AG04450 (cell line): ENCODE measurements around the gene KCNH2. TPM values are rescaled to one million over a fixed set of nuclear protein-coding genes. Genes with fewer than 3 reads are reported as not detected.

ENCODE experiments used
- CTCF ChIA-PET: fragments of 300-600, 350-600 bp; formaldehyde crosslinking; extraction: SDS; loops from one replicate; lab custom pipeline; 2022; ENCODE audit warnings: antibody characterized with exemption, inconsistent platforms; lab: Charles Lee
- POLR2A ChIA-PET: fragments of 350-600 bp; formaldehyde crosslinking; extraction: SDS; loops from one replicate; lab custom pipeline; 2021; ENCODE audit warnings: antibody characterized with exemption, inconsistent platforms; lab: Yijun Ruan, JAX
- DNase-seq: peaks from one replicate; pipeline ENCODE4 v3.0.0-alpha.2; 2011; ENCODE audit warnings: low read depth, low spot score
- H3K27ac ChIP-seq: one replicate; pipeline ENCODE4 v1.5.1; 2012; ENCODE audit warnings: low read depth, low read length, control low read depth
- H3K27me3 ChIP-seq: one replicate; pipeline ENCODE4 v1.6.0; 2012; ENCODE audit warnings: low read length; ENCODE audit not compliant: control insufficient read depth, insufficient read depth
- H3K4me3 ChIP-seq: 2 replicates; pipeline ENCODE4 v1.5.1; 2011; ENCODE audit warnings: mild to moderate bottlenecking, low read depth, low read length, control low read depth
- H3K9me3 ChIP-seq: 2 replicates; pipeline ENCODE4 v1.5.1; 2012; ENCODE audit warnings: low read length; ENCODE audit not compliant: control insufficient read depth, insufficient read depth
- polyA plus RNA-seq: library from polyadenylated mRNA; depleted of rRNA; stranded (reverse); fragments of >200 nt; gene quantifications from 2 replicates; pipeline ENCODE4 v1.2.3, GENCODE V29; 2011
- TF ChIP-seq, protein P1 (sequence below): IDR thresholded peaks from 2 replicates; pipeline ENCODE4 v1.5.1; 2011; ENCODE audit warnings: low read depth, low read length, control low read depth, inconsistent platforms

Gene KCNH2
- polyA plus RNA-seq, 1 experiment = 1.3 TPM

DNA sequence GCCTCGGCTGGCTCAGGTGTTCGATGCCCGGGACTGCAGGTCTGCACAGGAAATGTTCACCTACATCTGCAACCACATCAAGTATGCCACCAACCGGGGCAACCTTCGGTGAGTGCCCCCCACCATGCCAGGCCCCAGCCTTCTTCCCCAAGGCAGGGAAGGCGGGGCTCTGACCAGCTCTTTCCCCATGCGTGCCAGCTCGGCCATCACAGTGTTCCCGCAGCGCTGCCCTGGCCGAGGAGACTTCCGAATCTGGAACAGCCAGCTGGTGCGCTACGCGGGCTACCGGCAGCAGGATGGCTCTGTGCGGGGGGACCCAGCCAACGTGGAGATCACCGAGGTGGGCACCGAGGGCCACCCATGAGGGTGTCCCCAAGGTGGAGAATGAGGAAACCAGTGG lies 20.2 kb upstream of the KCNH2 start:
- no peaks in the 10 kb centered on the region; the same call in 1 of the 2 replicates for H3K9me3 ChIP-seq
- TF ChIP-seq, protein P1, sequence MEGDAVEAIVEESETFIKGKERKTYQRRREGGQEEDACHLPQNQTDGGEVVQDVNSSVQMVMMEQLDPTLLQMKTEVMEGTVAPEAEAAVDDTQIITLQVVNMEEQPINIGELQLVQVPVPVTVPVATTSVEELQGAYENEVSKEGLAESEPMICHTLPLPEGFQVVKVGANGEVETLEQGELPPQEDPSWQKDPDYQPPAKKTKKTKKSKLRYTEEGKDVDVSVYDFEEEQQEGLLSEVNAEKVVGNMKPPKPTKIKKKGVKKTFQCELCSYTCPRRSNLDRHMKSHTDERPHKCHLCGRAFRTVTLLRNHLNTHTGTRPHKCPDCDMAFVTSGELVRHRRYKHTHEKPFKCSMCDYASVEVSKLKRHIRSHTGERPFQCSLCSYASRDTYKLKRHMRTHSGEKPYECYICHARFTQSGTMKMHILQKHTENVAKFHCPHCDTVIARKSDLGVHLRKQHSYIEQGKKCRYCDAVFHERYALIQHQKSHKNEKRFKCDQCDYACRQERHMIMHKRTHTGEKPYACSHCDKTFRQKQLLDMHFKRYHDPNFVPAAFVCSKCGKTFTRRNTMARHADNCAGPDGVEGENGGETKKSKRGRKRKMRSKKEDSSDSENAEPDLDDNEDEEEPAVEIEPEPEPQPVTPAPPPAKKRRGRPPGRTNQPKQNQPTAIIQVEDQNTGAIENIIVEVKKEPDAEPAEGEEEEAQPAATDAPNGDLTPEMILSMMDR = no peak
- H3K27ac ChIP-seq = no peak overlapping the region
- DNase-seq = no peak
- no peak overlapping the region for H3K4me3 ChIP-seq
- CTCF ChIA-PET = no interaction called here
- POLR2A ChIA-PET = no interaction called here
- H3K27me3 ChIP-seq = peaks cover 9% of the 10 kb centered on the region

DNA sequence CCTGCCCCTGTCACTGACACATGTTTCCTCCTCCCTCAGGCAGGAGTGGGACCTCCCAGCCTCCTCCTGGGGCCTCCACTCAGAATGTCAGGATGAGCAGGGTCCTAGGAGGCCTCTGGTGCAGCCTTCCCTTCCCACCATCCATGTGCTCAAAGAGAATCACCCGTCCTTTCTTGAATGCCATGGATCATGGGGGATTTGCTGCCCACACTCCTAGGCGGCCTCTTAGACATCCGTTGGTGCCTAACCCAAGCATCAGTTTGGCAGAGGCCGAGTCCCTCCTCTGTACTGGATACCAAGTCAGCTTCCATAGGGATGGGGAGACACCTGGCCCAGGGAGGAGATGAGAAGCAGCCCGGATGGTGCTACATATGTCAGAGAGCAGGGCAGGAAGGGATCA lies 19.7 kb upstream of the KCNH2 start:
- no peak for DNase-seq
- TF ChIP-seq, protein P1 = no peak
- ChIA-PET POLR2A (no interaction called here), CTCF (no interaction called here)
- H3K27me3 ChIP-seq = peaks cover 9% of the 10 kb centered on the region
- no peaks in the 10 kb centered on the region; the same call in 1 of the 2 replicates for H3K9me3 ChIP-seq
- H3K4me3 ChIP-seq = no peak overlapping the region
- H3K27ac ChIP-seq = no peak overlapping the region

DNA sequence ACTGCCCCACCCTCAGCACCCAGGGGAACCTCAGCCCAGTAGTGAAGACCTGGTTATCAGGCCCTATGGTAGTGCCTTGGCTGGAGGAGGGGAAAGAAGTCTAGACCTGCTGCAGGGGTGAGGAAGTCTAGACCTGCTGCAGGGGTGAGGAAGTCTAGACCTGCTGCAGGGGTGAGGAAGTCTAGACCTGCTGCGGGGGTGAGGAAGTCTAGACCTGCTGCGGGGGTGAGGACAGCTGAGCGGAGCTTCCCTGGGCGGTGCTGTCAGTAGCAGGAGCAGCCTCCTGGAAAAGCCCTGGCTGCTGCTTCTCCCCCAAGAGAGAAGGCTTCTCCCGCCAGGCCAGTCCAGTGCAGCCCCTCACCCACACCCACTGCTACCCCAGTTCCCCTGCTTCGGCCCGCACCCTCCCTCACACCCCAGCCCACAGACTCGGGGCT lies 19.0 kb upstream of the KCNH2 start:
- POLR2A ChIA-PET = no interaction called here
- TF ChIP-seq, protein P1 = no peak
- Histone ChIP-seq H3K27me3 (peaks cover 9% of the 10 kb centered on the region), H3K9me3 (no peaks in the 10 kb centered on the region; the same call in 1 of the 2 replicates), H3K4me3 (no peak overlapping the region), H3K27ac (no peak overlapping the region)
- CTCF ChIA-PET = no interaction called here
- DNase-seq = no peak

DNA sequence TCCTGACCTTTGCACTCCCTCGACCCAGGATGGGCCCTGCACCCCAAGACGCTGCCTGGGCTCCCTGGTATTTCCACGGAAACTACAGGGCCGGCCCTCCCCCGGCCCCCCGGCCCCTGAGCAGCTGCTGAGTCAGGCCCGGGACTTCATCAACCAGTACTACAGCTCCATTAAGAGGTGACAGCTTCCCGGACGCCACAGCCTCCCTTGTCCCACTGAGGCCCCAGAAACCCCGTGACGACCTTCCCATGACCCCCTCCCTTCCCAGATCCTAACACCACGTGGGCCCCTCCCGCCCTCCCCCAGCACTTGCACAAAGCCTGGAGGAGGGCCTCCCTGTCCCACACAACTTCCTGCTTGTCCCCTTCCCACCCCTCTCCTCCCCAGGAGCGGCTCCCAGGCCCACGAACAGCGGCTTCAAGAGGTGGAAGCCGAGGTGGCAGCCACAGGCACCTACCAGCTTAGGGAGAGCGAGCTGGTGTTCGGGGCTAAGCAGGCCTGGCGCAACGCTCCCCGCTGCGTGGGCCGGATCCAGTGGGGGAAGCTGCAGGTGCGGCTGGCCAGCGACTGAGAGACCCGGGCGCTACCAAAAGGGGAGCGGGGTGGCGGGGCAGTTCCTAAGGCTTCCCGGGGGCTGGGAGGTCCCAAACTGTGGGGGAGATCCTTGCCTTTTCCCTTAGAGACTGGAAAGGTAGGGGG lies 18.4 kb upstream of the KCNH2 start:
- peaks cover under 1% of the 10 kb centered on the region for H3K9me3 ChIP-seq
- CTCF ChIA-PET = no interaction called here
- no peak overlapping the region for H3K27ac ChIP-seq
- peaks cover 9% of the 10 kb centered on the region for H3K27me3 ChIP-seq
- POLR2A ChIA-PET = interaction anchor here (1.0 kb wide), 1 partner anchor 27 kb away, joined by 4 read pairs; no protein-coding TSS in a partner anchor
- no peak overlapping the region for H3K4me3 ChIP-seq
- no peak for DNase-seq
- TF ChIP-seq, protein P1 = no peak

DNA sequence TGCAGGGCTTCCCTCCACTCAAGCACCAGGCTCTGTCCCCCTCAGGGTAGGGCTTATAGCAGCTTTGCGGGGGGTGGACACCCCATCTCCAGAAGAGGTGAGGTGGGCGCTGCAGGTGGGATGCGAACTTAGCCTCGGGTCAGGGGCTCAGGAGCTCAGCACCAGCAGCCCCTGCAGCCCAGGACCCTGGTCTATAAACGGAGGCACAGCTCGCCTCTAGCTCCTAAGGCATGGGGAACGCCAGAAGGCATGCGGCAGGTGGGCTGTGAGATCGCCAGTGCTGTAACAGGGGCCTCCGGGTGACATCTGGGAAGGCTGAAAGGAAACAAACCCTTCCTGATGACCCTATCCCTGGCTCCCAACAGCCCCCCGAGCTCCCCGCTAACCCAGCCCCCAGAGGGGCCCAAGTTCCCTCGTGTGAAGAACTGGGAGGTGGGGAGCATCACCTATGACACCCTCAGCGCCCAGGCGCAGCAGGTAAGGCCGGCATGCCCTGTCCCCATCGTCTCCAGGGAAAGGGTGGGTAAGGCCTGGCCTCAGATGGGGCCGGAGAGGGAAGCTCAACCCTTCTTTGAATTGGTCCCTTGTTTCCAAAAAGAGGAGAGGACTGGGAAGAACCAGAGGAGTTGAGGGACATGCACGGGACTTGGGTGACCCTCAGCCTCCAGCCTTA lies 16.9 kb upstream of the KCNH2 start:
- TF ChIP-seq, protein P1 = no peak
- Histone ChIP-seq H3K4me3 (no peak overlapping the region), H3K9me3 (peaks cover 15% of the 10 kb centered on the region), H3K27me3 (peaks cover 3% of the 10 kb centered on the region), H3K27ac (no peak overlapping the region)
- ChIA-PET POLR2A (no interaction called here), CTCF (interaction anchor here (1.0 to 1.8 kb wide), 5 partner anchors 9 to 116 kb away, joined by 4 to 12 read pairs (median 5); no protein-coding TSS in a partner anchor)
- DNase-seq = no peak
